Measurements from ENCODE around the gene TMEM8B.
"Not testable (repeated sequence)": the region's sequence is repeated elsewhere in the genome, so short reads cannot be mapped to it uniquely, and the experiment has no call there.

The TMEM8B gene

DNA sequence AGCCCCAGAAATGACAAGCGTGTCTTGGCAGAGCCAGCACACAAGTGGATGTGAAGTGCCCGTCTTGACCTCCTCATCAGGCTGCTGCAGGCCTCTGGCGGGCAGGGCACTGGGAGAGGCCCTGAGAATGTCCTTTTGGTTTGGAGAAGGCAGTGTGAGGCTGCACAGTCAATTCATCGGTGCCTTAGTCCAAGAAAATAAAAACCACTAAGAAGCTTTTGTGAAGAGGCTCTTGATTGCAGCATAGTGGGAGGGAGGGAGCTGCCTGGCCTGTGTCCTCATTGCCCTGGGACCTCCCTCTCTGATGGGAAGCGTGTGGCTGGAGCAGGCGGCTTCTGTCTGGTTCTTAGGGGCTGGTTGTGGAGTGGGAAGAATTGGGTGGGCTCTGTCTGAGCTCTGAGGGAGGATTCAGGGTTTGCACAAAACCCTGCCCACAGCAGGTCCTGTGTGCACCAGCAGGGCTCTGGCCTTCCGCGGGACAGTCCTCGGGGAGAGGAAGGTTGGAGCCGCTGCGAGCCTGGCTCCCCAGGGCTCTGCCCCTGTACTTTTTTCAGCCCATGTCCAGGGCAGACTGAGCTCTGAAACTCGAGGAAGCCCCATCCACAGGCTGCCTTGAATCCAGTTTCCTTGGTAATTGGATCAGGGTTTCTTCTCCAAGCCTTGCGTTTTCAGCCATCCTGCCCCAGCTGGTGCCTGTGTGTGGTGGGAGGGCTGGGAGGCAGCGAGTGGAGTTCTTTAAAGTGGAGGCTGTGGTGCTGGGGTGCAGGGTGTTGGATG lies 78.1 kb downstream of the TMEM8B start:
- DNase-seq (ENCODE audit: low read depth in 2 of 2): no peak

- DNase-seq (ENCODE audit: low read depth in 2 of 2): no peak
Measured at GRCh38 chr9:35907711-35908503, 78.9 kb downstream of the TMEM8B start.

GRCh38 chr9:35908504-35909125 lies 79.6 kb downstream of the TMEM8B start:
- no peak for DNase-seq (ENCODE audit: low read depth in 2 of 2)

GRCh38 chr9:35909274-35909673 lies 80.2 kb downstream of the TMEM8B start, which contains the start of gene SPAAR:
SPAAR (plus strand) TSS chr9:35909490; CDS start chr9:35910464, 974 bp downstream.
- no peak for DNase-seq (ENCODE audit: low read depth in 2 of 2)

DNA sequence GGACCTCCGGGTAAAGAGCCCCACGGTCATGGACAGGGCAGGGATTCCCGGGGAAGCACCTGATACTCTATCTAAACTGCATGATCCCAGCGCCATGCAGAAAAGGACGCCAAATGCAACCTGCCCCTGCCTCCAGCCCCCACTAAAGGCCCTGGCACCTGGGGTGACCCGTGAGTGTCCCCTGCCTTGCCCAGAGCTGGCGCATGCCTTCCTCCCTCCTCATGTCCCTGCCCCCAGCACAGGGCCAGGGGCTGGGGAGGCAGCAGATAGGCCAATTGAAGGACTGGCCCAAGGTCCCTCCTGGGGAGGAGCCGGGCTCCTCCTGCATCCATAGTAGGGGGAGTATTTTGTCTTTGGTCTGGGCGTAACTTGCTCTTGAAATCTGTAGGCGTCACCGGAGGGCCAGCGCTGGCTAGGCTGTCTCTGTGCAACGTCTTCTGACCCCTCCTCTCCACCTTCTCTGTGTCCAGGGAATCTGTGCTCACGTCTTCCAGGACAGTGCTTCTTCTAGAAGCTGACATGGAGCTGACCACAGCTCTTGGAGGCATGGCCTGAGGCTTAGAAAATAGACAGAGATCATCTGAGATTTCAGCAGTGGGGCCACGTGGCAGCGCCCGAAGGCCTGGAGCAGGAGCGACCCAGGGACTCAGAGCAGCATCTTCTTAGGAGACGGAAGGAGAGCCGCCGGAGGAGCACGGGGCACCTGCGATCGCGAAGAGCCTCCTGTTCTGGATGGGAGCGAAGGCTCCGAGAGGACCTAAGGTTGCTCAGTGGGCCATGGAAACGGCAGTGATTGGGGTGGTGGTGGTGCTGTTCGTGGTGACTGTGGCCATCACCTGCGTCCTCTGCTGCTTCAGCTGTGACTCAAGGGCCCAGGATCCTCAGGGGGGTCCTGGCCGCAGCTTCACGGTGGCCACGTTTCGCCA lies 80.9 kb downstream of the TMEM8B start:
- DNase-seq (ENCODE audit: low read depth in 2 of 2): no peak

DNA sequence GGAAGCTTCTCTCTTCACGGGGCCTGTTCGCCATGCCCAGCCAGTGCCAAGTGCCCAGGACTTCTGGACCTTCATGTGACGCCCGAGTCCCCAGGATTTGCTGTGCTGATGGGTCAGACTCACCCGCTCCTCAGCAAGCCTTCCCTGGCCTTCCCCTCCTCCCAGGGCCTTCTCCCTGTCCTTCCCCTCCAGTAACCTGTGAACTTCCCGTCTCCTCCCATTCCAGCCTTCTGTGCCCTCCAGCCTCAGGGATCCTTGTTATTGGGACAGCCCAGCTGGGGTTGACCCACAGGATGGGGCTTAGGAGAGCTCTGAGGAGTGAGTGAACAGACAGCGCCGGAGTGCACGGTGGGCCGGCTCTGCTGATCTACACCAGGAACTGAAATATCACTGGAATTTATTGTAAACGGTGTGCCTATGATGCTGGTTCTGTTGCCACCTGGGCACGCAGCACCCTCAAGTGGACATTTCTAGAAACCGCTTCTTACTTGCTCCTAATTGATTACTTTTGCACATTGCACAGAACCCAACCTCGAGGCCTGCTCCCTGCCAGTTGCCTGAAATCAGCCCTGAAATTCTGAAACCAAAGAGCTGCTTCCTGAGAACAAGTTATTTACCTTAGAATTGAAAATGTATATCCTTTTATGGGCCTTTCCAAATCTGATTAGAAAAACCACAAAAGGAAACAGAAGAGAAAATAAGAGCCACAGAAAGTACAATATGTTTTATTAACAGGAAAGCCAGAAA lies 81.8 kb downstream of the TMEM8B start:
- no peak for DNase-seq (ENCODE audit: low read depth in 2 of 2)

DNA sequence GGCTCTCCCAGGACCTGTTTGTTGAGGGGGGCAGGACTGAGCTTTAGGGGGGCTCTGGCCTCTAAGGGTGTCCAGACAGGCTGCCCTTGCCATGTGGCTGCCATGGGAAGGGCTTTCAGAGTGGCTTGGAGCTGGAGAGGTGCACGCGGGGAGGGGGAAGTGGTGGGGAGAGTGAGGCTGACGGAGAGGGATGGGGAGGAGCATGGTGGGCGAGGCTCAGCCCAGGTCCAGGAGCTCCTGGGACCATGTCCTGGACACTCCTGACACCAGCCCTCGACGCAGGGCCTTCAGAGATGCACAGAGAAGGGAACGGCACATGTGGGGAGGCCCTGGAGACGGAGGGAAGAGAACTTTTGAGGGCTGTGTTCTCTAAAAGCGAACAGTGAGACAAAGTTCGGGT lies 82.7 kb downstream of the TMEM8B start:
- DNase-seq (ENCODE audit: low read depth in 2 of 2): no peak

- DNase-seq (ENCODE audit: low read depth in 2 of 2): no peak
Measured at GRCh38 chr9:35912791-35913400, 83.9 kb downstream of the TMEM8B start.

DNA sequence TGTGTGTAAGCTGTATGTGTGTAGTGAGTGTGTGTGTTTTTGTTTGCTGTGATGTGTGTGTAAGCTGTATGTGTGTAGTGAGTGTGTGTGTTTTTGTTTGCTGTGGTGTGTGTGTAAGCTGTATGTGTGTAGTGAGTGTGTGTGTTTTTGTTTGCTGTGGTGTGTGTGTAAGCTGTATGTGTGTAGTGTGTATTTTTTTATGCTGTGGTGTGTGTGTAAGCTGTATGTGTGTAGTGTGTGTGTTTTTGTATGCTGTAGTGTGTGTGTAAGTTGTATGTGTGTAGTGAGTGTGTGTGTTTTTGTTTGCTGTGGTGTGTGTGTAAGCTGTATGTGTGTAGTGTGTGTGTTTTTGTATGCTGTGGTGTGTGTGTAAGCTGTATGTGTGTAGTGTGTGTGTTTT lies 84.4 kb downstream of the TMEM8B start:
- DNase-seq (ENCODE audit: low read depth in 2 of 2): not testable (repeated sequence)

- no peak for DNase-seq (ENCODE audit: low read depth in 2 of 2)
Measured at GRCh38 chr9:35914301-35914807, 85.3 kb downstream of the TMEM8B start.

Data from stimulated activated CD8-positive, alpha-beta memory T cell treated with anti-CD3 and anti-CD28 coated beads, Interleukin-2, amount 100 ng/mL, for 48 hours (primary cell).